ENCODE data around the gene SRSF1. TPM values are rescaled to one million over a fixed set of nuclear protein-coding genes. Genes with fewer than 3 reads are reported as not detected.

The SRSF1 gene
- total RNA-seq, 1 experiment from 2014 or later = 434 TPM

DNA sequence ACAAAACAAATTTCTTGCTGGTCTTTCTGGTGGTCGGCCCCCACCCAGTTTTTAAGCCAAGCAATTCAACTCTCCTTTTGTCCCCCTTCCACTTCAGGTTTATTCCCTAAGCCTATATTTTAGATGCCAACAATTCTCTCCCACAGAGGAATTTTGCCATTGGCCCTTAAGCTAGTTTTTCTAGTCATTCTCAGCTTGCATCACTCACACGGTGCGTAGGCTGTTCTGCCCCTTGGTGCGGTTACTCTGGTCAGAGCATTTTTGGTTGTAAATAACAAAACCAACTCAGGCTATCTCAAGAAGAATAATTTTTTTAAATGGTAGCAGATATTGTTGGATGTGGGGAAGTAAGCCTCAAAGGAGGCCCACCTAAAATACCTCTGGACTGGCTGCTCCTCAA, 42.5 kb upstream of the SRSF1 start:
- H3K9me3 ChIP-seq (ENCODE audit: control insufficient read depth in 1 of 2, insufficient read depth in 1 of 2, low read depth in 1 of 2, low read length in 2 of 2) = no peaks in the 10 kb centered on the region
- intact Hi-C loops (cut with micrococcal nuclease) = no loop called here
- H3K4me3 ChIP-seq (replicated peaks in 1 of 2; ENCODE audit: low read depth in 1 of 2, low read length in 2 of 2) = no peak overlapping the region
- no peaks in the 10 kb centered on the region for H3K36me3 ChIP-seq (ENCODE audit: control insufficient read depth in 1 of 2, insufficient read depth in 2 of 2, low read length in 2 of 2)
- H3K79me2 ChIP-seq (ENCODE audit: insufficient read depth, low read length) = no peaks in the 10 kb centered on the region
- no peak overlapping the region for H2AFZ ChIP-seq (ENCODE audit: low read depth, low read length, poor library complexity, severe bottlenecking)
- H3K27ac ChIP-seq (ENCODE audit: low read depth, low read length) = no peak overlapping the region
- no peaks in the 10 kb centered on the region for H4K20me1 ChIP-seq (ENCODE audit: insufficient read depth)
- DNase-seq (ENCODE audit: low read depth, low spot score) (no peak), ATAC-seq (no peak)
- no peaks in the 10 kb centered on the region for H3K4me1 ChIP-seq (ENCODE audit: control insufficient read depth in 1 of 2, insufficient read depth in 2 of 2, low read length in 2 of 2)
- no TSS peak for BruUV-seq (replicated peaks)
- no peaks in the 10 kb centered on the region for H3K9me2 ChIP-seq (ENCODE audit: insufficient read depth)
- ChIA-PET RAD21 (ENCODE audit: low non-redundant PET in 1 of 2, low total read pairs in 2 of 2, uncharacterized antibody in 2 of 2, unreplicated experiment in 2 of 2) (no interaction called here), POLR2A (no interaction called here), CTCF (no interaction called here)
- H3K27me3 ChIP-seq (ENCODE audit: insufficient read depth, low read length) = no peaks in the 10 kb centered on the region
- H3K9ac ChIP-seq (ENCODE audit: low read length) = no peak overlapping the region
- TF ChIP-seq ZFX (IDR thresholded peaks at IDR 0.05) (no peak), ZNF274 (IDR thresholded peaks at IDR 0.05; ENCODE audit: low read depth, low read length) (no peak), JUND (IDR thresholded peaks at IDR 0.05) (no peak)
- H3K4me2 ChIP-seq (ENCODE audit: low read length) = no peak overlapping the region

GRCh38 chr17:58047376-58048150, 40.5 kb upstream of the SRSF1 start:
- no peak overlapping the region for H3K27ac ChIP-seq (ENCODE audit: low read depth, low read length)
- no peak overlapping the region for H3K9ac ChIP-seq (ENCODE audit: low read length)
- H3K9me3 ChIP-seq (ENCODE audit: control insufficient read depth in 1 of 2, insufficient read depth in 1 of 2, low read depth in 1 of 2, low read length in 2 of 2) = no peaks in the 10 kb centered on the region
- H3K36me3 ChIP-seq (ENCODE audit: control insufficient read depth in 1 of 2, insufficient read depth in 2 of 2, low read length in 2 of 2) = no peaks in the 10 kb centered on the region
- no peaks in the 10 kb centered on the region for H3K9me2 ChIP-seq (ENCODE audit: insufficient read depth)
- RAD21 ChIA-PET (ENCODE audit: low non-redundant PET in 1 of 2, low total read pairs in 2 of 2, uncharacterized antibody in 2 of 2, unreplicated experiment in 2 of 2) = no interaction called here
- H3K4me1 ChIP-seq (ENCODE audit: control insufficient read depth in 1 of 2, insufficient read depth in 2 of 2, low read length in 2 of 2) = no peaks in the 10 kb centered on the region
- no peaks in the 10 kb centered on the region for H3K27me3 ChIP-seq (ENCODE audit: insufficient read depth, low read length)
- CTCF ChIA-PET = no interaction called here
- no peaks in the 10 kb centered on the region for H3K79me2 ChIP-seq (ENCODE audit: insufficient read depth, low read length)
- H4K20me1 ChIP-seq (ENCODE audit: insufficient read depth) = no peaks in the 10 kb centered on the region
- no peak for ATAC-seq
- POLR2A ChIA-PET = no interaction called here
- no peak overlapping the region for H2AFZ ChIP-seq (ENCODE audit: low read depth, low read length, poor library complexity, severe bottlenecking)
- no peak for TF ChIP-seq POLR2AphosphoS5 (IDR thresholded peaks at IDR 0.05; ENCODE audit: low read depth, low read length)
- no peak for TF ChIP-seq EZH2phosphoT487 (IDR thresholded peaks at IDR 0.05; ENCODE audit: borderline replicate concordance)
- TF ChIP-seq SIN3A (IDR thresholded peaks at IDR 0.05; ENCODE audit: low read depth) = no peak
- TF ChIP-seq, protein P1, sequence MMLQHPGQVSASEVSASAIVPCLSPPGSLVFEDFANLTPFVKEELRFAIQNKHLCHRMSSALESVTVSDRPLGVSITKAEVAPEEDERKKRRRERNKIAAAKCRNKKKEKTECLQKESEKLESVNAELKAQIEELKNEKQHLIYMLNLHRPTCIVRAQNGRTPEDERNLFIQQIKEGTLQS (IDR thresholded peaks at IDR 0.05) = no peak
- TF ChIP-seq YY1 (IDR thresholded peaks at IDR 0.05; ENCODE audit: extremely low read depth, insufficient replicate concordance, low read depth, low read length) = no peak
- TF ChIP-seq SRF (IDR thresholded peaks at IDR 0.05; ENCODE audit: low read depth) = no peak
- TF ChIP-seq MAX (IDR thresholded peaks at IDR 0.05) = no peak
- no peak for TF ChIP-seq ZNF274 (IDR thresholded peaks at IDR 0.05; ENCODE audit: low read depth, low read length)
- no peak for TF ChIP-seq CEBPB (IDR thresholded peaks at IDR 0.05; ENCODE audit: low read depth)
- no peak for TF ChIP-seq EZH2 (IDR thresholded peaks at IDR 0.05)
- no peak for TF ChIP-seq FOSL1 (IDR thresholded peaks at IDR 0.05; ENCODE audit: low read depth)
- no peak for TF ChIP-seq ZBTB33 (IDR thresholded peaks at IDR 0.05; ENCODE audit: extremely low read depth, insufficient replicate concordance, low read length)
- TF ChIP-seq CBX3 (IDR thresholded peaks at IDR 0.05; ENCODE audit: low read depth) = no peak
- no peak for TF ChIP-seq POLR2A (IDR thresholded peaks at IDR 0.05; ENCODE audit: borderline replicate concordance, extremely low read depth, insufficient read depth, insufficient read length)
- TF ChIP-seq, protein P2, sequence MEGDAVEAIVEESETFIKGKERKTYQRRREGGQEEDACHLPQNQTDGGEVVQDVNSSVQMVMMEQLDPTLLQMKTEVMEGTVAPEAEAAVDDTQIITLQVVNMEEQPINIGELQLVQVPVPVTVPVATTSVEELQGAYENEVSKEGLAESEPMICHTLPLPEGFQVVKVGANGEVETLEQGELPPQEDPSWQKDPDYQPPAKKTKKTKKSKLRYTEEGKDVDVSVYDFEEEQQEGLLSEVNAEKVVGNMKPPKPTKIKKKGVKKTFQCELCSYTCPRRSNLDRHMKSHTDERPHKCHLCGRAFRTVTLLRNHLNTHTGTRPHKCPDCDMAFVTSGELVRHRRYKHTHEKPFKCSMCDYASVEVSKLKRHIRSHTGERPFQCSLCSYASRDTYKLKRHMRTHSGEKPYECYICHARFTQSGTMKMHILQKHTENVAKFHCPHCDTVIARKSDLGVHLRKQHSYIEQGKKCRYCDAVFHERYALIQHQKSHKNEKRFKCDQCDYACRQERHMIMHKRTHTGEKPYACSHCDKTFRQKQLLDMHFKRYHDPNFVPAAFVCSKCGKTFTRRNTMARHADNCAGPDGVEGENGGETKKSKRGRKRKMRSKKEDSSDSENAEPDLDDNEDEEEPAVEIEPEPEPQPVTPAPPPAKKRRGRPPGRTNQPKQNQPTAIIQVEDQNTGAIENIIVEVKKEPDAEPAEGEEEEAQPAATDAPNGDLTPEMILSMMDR (IDR thresholded peaks at IDR 0.05 in 2 of 3, conservative IDR thresholded peaks at IDR 0.05 in 1 of 3; ENCODE audit: borderline replicate concordance in 1 of 3, insufficient read depth in 1 of 3, low read depth in 2 of 3, low read length in 2 of 3) = no peak
- H3K4me3 ChIP-seq (replicated peaks in 1 of 2; ENCODE audit: low read depth in 1 of 2, low read length in 2 of 2) = no peak overlapping the region
- intact Hi-C loops (cut with micrococcal nuclease) = no loop called here
- no peak for DNase-seq (ENCODE audit: low read depth, low spot score)
- BruUV-seq (replicated peaks) = no TSS peak
- no peak overlapping the region for H3K4me2 ChIP-seq (ENCODE audit: low read length)
